GM21381 (cell line): ENCODE results near the gene SLC25A48.
"Not testable (repeated sequence)": the region's sequence is repeated elsewhere in the genome, so short reads cannot be mapped to it uniquely, and the experiment has no call there.

Experiments
- ATAC-seq: cut with Tn5 transposase; IDR thresholded peaks from one replicate; pipeline ENCODE4 v1.9.1; 2021; ENCODE audit warnings: mild to moderate bottlenecking, moderate library complexity; ENCODE audit not compliant: unreplicated experiment

The SLC25A48 gene

GRCh38 chr5:135851915-135852845, 17.7 kb downstream of the SLC25A48 start:
- no peak for ATAC-seq

- no peak for ATAC-seq
Observed at GRCh38 chr5:135857630-135858311, 23.3 kb downstream of the SLC25A48 start.

- not testable (repeated sequence) for ATAC-seq
Observed at GRCh38 chr5:135859186-135859585, 24.7 kb downstream of the SLC25A48 start.

GRCh38 chr5:135859641-135860040, 25.2 kb downstream of the SLC25A48 start:
- ATAC-seq: no peak

GRCh38 chr5:135861641-135862040, 27.2 kb downstream of the SLC25A48 start:
- no peak for ATAC-seq

GRCh38 chr5:135862086-135862485, 27.6 kb downstream of the SLC25A48 start:
- ATAC-seq: no peak

- ATAC-seq: no peak
Observed at GRCh38 chr5:135862744-135863143, 28.3 kb downstream of the SLC25A48 start.

- ATAC-seq: no peak
Observed at GRCh38 chr5:135864503-135865435, 30.3 kb downstream of the SLC25A48 start.

- no peak for ATAC-seq
Observed at GRCh38 chr5:135866016-135866415, 31.6 kb downstream of the SLC25A48 start.

- ATAC-seq: no peak
Observed at GRCh38 chr5:135867599-135867998, 33.1 kb downstream of the SLC25A48 start.

- no peak for ATAC-seq
Observed at GRCh38 chr5:135868681-135869080, 34.2 kb downstream of the SLC25A48 start.

- no peak for ATAC-seq
Observed at GRCh38 chr5:135869276-135869675, 34.8 kb downstream of the SLC25A48 start.

- ATAC-seq: no peak
Observed at GRCh38 chr5:135869935-135870334, 35.5 kb downstream of the SLC25A48 start.

GRCh38 chr5:135871268-135871915, 36.9 kb downstream of the SLC25A48 start:
- no peak for ATAC-seq

- ATAC-seq: no peak
Observed at GRCh38 chr5:135873831-135874230, 39.4 kb downstream of the SLC25A48 start.

GRCh38 chr5:135874461-135874860, 40.0 kb downstream of the SLC25A48 start:
- no peak for ATAC-seq

GRCh38 chr5:135875567-135875966, 41.1 kb downstream of the SLC25A48 start:
- no peak for ATAC-seq

GRCh38 chr5:135876146-135876545, 41.7 kb downstream of the SLC25A48 start:
- ATAC-seq: no peak

GRCh38 chr5:135877570-135878155, 43.2 kb downstream of the SLC25A48 start:
- ATAC-seq: no peak

GRCh38 chr5:135878156-135878620, 43.7 kb downstream of the SLC25A48 start:
- no peak for ATAC-seq
